Renal cortex interstitium (tissue), 11 donors: Measurements from ENCODE around the gene TUBB4A. TPM values are rescaled to one million over a fixed set of nuclear protein-coding genes. Genes with fewer than 3 reads are reported as not detected.

Experiments used
- DNase-seq, 11 donors: peaks; one replicate each; pipeline ENCODE4 v3.0.0-alpha.2; 2013; ENCODE audit warnings: low read depth in 9 of 11, low spot score in 4 of 11; ENCODE audit errors: extremely low read depth in 1 of 11
- polyA plus RNA-seq, 3 donors: library from polyadenylated mRNA; unstranded; fragments of 120-200 nt; gene quantifications; one replicate each; pipeline ENCODE4 v1.2.1, GENCODE V29; 2013; ENCODE audit not compliant: insufficient read length in 3 of 3

The TUBB4A gene
- polyA plus RNA-seq, 3 donors, result 29.5 to 34.2 (median 31.4) TPM

DNA sequence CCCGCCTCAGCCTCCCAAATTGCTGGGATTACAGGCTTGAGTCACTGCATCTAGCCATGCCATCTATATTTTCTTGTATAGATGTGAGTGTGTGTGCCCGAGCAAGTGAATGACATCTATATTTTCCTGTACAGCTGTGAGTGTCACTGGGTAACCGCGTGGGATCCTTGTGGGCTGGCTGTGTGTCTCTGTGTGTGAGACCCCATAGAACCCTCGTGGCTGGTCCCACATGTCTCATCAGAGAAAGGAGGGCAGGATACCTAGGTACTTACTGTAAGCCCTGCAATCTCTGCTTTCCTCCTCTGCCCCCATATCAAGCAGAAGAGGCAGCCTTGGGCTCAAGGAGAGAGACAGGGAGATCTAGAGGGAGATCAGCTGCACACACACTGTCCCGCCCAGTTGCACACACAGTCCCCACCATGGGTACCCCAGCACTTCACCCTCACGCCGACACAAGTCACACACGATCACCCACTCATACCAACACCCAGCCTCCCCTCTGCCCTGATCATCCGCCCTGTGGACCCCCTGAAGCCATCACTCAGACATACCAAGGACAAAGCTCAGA lies 21.2 kb downstream of the TUBB4A start:
- DNase-seq, result no peak

DNA sequence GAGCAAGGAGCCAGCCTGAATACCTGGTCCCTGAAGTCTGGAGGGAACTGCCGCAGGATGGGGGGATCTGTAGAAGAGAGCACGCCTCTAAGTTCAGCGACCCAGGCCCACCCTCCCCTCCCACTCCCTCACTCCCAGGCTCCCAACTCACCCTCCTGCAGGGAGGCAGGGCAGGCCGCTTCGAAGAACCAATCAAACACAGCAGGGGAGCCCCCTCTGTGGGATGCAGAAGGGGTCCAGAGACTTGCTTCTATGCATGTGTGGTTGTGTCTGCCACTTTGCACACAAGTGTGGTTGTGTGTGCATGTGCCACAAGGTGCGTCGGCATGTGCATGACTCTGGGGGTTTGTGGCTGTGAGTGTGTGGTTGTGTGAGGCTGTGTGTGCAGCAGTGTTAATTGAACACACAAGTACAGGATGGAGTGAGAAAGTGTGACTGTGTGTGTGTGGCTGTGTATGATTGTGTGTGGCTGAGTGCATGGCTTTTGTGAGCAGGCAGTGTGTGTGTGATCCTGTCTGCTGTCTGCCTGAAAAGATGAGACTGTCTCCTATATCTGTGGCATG lies 22.2 kb downstream of the TUBB4A start:
- no peak for DNase-seq

DNA sequence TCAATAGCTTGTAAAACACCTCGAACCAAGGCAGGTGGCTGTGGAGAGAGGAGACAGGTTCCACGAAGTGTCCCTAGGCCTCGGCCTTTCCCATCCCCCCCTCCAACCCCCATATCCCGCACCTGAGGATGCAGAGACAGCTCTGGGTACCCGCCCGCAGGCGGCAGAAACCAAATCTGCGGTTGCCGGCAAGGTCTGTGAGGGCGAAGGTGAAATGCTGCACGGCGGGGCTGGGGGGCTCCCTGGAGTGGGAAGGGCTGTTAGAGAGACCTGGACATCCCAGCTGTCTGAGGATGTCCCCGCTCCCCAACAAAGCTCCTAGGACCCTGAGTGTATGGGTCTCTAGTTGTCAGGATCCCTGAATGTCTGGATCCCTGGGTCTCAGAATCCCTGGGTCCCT lies 23.3 kb downstream of the TUBB4A start:
- DNase-seq, result no peak

DNA sequence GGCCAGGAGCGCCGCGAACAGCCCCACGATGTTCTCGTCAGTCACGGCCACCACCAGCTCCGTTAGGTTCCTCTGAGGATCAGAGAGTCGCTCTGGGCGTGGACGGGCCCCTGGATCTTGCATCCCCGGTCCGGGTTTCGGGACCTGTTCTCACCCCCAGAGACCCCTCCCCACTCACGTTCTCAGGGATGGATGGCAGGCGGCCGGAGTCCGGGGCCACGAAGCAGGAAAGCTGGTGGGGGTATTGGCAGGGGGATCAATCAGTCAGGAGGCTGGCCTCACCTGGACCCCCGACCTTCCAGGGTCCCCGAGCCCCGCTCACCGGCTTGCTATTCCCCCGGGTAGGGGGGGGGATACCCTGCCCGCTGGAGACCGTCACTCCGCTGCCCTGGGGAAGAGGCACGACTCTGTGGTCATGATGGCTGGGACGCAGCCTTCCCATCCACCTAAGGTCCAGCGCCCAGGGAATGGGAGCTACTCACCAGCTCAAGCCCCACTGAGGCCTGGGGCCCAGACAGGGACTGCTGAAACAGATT lies 25.1 kb downstream of the TUBB4A start:
- DNase-seq, result no peak

DNA sequence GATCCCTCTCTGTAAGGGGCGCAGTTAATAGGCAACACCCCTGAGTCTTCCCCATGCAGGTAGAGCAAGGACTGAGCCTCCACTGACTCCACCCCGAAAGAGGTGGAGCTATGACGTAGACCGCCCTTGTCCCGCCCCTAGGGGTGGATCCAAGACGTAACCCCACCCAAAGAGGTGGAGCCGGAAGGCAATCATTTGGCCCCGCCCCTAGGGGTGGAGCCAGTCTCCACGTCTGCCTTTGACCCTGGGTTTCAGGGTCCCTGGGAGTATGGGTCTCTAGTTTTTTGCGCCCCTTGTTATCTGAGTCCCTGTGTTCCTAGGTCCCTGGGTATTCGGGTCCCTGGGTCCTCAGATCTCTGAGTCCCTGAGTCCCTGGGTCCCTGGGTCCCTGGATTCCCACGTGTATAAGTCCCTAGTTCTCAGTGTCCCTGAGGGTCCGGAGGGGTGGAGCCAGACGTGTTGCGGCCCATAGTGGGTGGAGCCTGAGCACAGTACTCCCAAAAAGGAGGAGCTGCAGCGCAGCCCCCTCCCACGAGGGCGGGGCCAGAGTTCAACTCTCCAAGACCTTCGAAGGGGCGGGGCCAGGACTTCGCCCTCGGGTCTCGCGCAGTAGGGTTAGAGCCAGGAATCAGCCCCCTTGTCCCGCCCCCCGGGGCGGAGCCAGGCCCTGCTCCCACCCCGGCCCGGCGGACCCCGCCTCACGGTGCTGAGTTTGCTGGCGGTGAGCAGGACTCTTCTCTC lies 25.8 kb downstream of the TUBB4A start:
- DNase-seq, result peak in 9 of 11 donors; percentile 47 to 90 (median 68)

DNA sequence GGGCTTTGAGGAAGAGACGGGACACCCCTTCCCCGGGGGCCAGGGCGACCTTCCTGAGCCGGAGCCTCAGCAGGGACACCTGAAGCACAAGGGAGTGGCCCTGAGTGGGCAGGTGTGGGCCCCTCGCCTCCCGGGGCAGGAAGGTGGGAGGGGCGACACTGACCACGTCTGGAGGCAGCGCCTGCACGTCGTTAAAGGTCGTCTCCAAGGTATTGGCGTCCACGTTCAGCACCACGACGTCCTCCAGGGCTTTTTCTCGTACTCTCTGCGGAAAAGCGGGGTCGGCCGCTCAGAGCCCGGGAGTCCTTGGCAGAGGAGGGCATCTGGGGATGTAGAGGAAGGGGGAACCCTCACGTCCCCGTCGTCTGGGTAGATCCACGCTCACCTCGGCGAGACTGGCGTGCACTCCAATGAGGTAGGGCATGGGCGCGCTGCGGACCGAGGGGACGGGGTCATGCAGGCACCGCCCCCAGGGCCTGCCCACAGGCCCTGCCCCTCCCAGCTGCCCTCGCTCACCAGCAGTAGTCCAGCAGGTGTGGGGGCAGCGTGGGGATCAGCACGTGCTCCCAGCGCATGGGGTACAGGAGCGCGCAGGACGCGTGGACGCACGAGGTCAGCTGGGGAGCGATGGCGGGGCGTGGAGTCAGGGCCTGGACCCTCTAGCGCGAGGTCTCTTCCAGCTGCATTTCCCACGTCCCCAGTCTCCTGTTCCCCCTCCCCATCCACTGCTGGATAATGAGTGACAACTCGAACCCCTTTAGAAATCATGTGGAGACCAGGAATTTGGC lies 26.6 kb downstream of the TUBB4A start:
- no peak for DNase-seq

DNA sequence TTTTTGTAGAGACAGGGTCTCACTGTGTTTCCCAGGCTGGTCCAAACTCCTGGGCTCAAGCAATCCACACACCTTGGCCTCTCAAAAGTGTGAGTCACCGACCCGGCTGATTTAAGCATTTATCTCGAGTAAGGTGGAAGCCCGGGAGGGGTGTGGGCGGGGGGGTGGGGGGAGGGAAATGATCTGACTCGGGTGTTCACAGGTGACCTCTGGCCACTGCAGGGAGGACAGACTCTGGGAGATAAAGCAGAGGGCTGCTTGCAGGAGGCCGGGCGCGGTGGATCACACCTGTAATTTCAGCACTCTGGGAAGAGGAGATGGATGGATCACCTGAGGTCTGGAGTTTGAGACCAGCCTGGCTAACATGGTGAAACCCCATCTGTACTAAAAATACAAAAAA lies 28.5 kb downstream of the TUBB4A start:
- DNase-seq, result no peak

DNA sequence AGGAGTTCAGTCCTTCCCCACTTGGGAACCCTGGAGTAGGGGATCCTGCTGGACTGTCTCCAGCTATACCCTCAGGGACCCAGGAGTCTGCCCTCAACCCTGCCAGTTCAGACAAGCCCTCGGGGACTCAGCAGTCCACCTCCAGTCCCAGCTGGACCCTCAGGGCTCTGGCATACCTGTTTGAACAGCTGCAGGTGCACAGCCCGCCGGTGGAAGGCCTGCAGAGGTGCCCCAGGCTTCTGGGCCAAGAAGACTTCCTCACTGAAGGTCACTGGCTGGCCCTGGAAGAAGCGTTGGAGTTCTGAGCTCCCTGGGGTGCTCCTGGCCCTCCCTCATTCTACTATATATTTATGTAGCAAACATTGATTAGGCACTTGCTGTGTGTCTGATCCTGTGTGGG lies 29.4 kb downstream of the TUBB4A start:
- no peak for DNase-seq

DNA sequence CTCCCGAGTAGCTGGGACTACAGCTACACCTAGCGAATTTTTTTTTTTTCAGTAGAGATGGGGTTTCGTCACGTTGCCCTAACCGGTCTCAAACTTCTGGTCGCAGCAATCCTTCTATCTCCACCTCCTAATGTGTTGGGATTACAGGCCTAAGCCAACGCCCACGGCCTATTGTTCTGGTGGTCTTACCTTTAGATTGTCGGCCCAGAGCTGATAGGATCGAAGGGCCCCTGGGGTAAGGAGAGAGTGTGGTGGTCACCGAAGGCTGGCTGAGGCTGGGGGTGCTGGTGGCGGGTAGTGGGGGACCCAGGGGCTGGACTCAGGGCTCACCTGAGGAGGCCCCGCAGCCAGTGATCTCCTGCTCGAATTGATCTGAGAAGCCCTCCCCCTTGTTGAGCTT lies 31.0 kb downstream of the TUBB4A start:
- no peak for DNase-seq

DNA sequence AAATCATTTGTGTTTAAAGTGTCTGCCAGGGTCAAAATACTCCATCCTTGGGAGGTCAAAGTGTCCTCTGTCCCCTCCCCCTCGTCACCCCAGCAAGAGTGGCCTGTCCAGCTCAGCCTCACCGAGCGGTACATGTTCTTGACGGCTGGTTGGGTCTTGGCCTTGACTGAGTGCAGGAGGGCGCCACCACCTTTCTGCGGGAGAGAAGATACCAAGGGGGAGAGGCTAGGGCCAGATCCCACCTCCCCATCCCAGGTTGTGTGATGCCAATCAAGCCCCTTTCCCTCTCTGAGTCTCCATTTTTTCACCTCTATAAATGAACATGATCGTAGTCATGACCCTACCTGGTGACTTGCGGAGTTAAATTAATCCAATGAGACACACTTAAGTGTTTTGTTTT lies 31.9 kb downstream of the TUBB4A start:
- DNase-seq, result no peak

DNA sequence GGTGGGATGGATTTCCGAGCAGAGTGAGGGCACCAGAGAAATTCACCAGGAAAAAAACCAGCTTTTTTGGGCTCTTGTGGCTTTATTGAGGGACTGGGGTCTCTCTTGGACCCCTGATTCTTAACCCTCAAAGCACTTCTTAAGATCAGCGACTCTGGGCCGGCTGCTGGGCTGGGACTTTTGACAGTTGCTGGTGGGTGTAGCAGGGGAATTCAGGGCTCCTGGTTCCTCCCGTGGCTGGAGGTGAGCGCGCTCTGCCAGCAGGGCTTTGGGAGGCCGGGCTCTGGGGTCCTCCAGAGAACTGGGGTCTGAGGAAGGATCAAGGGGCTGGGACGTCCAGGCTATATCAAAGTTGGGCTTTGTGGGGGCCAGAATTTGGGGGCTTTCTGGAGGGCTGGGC lies 34.7 kb downstream of the TUBB4A start:
- no peak for DNase-seq

DNA sequence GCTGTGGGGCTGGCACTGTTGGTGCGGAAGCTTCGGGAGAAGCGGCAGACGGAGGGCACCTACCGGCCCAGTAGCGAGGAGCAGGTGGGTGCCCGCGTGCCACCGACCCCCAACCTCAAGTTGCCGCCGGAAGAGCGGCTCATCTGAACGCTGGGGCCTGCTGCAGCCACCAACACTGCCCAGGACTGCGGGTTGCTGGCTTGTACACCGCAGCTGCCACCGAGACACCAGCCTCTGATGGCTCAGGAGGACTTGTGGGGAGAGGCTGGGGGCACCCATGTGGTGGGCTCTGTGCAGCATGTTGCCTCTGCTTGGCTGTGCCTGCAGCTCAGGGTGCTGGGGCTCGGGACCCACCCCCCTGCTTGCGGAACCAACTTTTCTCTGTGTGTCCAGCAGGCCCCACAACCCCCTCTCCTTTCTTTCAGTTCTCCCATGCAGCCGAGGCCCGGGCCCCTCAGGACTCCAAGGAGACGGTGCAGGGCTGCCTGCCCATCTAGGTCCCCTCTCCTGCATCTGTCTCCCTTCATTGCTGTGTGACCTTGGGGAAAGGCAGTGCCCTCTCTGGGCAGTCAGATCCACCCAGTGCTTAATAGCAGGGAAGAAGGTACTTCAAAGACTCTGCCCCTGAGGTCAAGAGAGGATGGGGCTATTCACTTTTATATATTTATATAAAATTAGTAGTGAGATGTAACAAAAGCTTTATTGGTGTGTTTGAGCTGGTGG lies 35.4 kb downstream of the TUBB4A start:
- no peak for DNase-seq

DNA sequence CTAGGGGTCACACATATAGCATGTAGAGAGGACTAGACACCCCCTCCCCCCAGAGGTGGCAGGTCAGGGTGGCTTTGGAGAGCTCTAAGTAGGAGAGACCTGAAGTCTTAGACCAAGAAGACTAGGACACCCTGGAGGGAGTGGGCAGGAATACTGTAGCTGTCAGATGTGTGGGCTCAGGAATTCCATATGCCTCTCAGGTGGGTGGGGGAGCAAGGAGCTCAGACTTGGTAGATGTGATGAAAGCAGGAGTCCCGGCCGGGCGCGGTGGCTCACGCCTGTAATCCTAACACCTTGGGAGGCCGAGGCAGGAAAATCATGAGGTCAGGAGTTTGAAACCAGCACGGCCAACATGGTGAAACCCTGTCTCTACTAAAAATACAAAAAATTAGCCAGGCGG lies 36.4 kb downstream of the TUBB4A start:
- DNase-seq, result no peak

DNA sequence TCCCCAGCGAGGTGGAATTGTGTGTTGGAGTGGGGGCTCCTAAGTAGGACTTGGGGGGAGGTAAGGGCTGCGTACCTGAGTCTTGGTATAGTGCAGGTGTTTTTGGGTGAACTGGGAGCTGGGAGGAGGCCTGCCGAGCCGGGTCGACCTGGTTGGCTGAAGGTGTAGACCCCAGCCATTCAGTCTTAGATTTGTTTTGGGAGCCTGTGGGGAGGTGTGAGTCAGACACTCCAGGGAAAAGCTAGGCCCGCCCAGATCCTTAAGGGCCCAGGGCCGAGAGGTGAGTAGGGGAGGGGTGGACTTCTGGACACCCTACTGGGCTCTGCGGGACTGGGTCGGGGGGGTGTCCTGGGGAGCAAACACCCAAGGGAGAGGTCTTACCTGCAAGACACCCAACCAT lies 37.1 kb downstream of the TUBB4A start:
- DNase-seq, result no peak

DNA sequence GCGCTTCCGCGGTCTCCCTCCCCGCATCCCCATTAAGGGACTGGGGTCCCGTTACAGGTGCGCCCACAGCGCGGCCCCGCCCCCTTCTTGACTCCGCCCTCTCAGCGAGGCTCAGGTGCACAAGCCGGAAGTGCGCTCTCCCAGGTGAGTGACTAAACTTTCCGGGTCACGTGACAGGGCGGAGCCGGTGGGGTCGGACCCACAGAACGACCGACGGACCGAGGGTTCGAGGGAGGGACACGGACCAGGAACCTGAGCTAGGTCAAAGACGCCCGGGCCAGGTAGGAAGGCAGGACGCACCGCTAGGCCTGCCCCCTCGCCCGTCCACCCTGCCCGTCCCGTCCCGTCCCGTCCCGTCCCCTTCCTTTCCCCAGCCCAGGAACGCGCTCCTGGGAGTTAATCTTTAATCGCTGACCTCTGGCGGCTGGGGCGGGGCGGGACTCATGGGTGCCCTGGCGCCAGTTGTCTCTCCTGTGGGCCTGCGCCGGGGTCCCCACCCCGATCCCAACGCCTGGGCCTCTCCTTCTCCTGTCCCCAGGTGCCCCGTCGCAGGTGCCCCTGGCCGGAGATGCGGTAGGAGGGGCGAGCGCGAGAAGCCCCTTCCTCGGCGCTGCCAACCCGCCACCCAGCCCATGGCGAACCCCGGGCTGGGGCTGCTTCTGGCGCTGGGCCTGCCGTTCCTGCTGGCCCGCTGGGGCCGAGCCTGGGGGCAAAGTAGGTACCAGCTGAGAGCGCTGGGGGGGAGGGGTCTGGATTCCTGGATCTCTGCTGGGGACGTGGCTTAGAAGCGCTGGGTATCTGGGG lies 37.8 kb downstream of the TUBB4A start, which contains the start of gene CRB3:
TSS of gene CRB3 (plus strand) at position 202 of the 804 bp plus-strand sequence. CDS start at position 633, 431 bp downstream.
- peak in 8 of 11 donors; percentile 44 to 84 (median 59) for DNase-seq

DNA sequence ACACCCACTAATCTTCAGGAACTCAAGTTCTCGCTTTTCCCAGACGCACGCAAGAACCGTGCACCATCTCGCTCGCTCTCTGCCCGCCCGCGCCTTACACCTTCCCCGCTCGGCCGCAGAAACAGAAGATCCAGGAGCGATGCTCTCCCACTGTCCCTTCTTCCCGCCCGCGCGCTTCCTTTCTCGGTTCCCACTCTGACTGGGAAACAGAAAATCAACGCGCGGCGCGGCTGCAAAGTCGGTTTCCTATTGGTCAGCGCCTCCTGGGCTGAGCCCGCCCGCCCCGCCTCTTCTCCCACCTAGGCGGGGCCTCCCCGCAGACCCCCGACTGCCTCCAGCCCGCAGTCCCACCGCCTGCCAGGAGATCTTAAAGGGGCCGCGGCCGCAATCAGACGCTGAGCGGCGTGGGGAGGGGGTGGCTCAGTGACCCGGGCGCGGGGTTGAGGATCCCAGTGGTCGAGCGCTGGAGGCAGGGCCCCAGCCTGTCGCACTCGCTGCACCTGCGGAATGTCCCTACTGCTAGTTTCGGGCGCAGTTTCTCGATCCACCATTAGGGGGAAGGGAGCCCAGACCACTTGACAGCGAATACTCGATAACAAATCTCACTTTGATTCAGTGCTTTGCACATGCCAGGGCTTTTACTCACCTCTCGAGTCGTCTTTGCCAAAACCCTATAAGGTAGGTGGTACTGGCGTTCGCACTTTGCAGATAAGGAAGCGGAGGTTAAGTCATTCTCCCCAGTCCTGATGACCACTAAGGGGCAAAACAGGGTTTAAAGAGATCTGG lies 41.8 kb downstream of the TUBB4A start:
- DNase-seq, result peak; percentile 93 to 99 (median 97)
